AG09309 (cell line): ENCODE results near the gene NOL3.
A peak's percentile ranks its signal among the peaks of the same experiment; 100 is the strongest.

Experiments used
- DNase-seq: peaks from one replicate; pipeline ENCODE4 v3.0.0-alpha.2; 2010; ENCODE audit warnings: low read depth
- H3K4me3 ChIP-seq: 2 replicates; pipeline ENCODE4 v1.5.1; 2011; ENCODE audit warnings: mild to moderate bottlenecking, low read depth, low read length, moderate library complexity; ENCODE audit not compliant: control insufficient read depth
- TF ChIP-seq, protein P1 (sequence below): IDR thresholded peaks from 2 replicates; pipeline ENCODE4 v1.5.1; 2011; ENCODE audit warnings: mild to moderate bottlenecking, low read depth, low read length, inconsistent platforms; ENCODE audit not compliant: insufficient read depth, control insufficient read depth; ENCODE audit errors: missing control alignments

NOL3 gene

GRCh38 chr16:67184453-67184994 is 14.2 kb downstream of the NOL3 start:
- no peak for DNase-seq
- peak overlapping the region; percentile 46 for H3K4me3 ChIP-seq

GRCh38 chr16:67184995-67185650 is 14.8 kb downstream of the NOL3 start:
- TF ChIP-seq, protein P1, sequence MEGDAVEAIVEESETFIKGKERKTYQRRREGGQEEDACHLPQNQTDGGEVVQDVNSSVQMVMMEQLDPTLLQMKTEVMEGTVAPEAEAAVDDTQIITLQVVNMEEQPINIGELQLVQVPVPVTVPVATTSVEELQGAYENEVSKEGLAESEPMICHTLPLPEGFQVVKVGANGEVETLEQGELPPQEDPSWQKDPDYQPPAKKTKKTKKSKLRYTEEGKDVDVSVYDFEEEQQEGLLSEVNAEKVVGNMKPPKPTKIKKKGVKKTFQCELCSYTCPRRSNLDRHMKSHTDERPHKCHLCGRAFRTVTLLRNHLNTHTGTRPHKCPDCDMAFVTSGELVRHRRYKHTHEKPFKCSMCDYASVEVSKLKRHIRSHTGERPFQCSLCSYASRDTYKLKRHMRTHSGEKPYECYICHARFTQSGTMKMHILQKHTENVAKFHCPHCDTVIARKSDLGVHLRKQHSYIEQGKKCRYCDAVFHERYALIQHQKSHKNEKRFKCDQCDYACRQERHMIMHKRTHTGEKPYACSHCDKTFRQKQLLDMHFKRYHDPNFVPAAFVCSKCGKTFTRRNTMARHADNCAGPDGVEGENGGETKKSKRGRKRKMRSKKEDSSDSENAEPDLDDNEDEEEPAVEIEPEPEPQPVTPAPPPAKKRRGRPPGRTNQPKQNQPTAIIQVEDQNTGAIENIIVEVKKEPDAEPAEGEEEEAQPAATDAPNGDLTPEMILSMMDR = peak; percentile 95
- no peak overlapping the region for H3K4me3 ChIP-seq
- peak; percentile 62 for DNase-seq

More at GRCh38 chr16:67184453-67184994, 14.2 kb downstream of the NOL3 start:
- TF ChIP-seq, protein P1 = no peak

- H3K4me3 ChIP-seq = no peak overlapping the region
- TF ChIP-seq, protein P1 = no peak
- no peak for DNase-seq
Measured at GRCh38 chr16:67185651-67186134, 15.4 kb downstream of the NOL3 start.

DNA sequence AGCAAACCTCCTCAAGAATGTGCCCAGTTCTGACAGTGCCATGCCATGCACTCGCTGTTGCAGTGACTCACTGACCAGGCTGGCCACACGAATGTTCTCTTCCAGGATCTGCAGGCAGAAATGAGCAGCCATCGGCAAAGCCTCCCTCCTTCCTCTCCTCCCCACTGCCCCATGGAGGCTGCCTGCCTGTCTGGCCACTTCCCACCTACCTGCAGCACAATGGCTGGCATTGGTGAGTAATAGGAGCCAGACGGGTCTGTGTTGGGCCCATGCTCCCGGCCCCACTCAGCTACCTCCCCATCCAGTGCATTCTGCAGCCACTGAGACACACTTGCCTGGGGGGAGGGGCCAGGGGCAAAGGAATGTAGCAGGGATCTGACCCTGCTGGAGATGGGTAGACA is 16.2 kb downstream of the NOL3 start:
- no peak overlapping the region for H3K4me3 ChIP-seq
- TF ChIP-seq, protein P1 = no peak
- no peak for DNase-seq

DNA sequence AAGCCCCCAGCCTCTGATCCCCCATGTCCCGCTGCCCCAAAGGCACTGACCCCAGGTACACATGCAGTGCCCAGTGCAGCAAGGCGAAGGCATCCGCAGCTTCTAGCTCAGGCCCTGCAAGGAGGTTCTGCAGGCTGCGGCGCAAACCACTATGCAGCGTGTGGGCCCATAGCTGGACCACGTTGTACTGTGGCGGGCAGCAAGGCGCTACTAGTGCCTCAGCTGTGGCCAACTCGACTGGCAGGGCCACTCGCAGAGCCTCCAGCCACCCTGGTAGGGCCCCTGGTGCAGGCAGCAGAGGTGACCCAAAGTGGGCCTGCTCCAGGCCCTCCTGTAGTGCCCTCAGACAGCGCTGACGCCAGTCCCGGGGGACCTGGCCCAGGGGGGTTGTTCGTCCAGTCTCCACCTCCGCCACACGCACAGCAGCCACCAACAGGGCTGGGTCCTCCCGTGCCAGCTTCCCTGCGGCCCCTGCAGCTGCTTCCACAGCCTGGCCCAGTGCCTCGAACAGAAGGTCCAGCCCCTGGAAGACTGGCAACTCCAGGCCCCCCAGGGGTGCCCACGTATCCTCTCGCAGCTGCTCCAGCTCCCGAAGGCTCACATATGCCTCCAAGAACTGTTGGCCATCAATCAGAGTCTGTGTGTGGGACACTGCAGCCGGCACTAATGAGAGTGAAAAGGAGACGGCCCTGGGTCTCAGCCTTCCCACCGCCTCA is 17.0 kb downstream of the NOL3 start:
- no peak overlapping the region for H3K4me3 ChIP-seq
- DNase-seq = no peak
- TF ChIP-seq, protein P1 = no peak

DNA sequence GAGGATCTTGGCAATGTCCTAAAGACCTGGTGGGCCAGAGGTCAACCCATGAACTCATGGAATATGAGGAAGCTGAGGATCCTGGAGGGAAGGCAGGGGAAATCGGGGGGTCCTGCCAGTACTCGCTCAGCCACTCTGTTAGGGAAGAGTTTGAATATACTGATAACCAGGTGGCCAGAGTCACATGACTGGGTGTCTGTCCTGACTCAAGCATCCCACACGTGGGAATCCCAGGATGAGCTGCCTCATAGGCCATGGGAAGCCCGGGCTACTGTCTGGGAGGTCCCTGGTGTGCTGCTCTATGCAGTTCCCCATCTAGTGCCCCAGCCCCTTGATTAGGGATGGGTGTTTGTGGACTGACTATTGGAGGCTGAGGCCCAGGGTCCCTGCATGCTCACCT is 18.0 kb downstream of the NOL3 start:
- no peak for DNase-seq
- TF ChIP-seq, protein P1 = no peak
- no peak overlapping the region for H3K4me3 ChIP-seq
